HUDEP-2 (cell line): Measurements from ENCODE around the gene MGAT4B.

Source experiments
- DNase-seq, 76 experiments: peaks; one replicate each; lab custom pipeline; 2025; ENCODE audit not compliant: unreplicated experiment in 76 of 76; lab: John Stamatoyannopoulos, UW

The MGAT4B gene

DNA sequence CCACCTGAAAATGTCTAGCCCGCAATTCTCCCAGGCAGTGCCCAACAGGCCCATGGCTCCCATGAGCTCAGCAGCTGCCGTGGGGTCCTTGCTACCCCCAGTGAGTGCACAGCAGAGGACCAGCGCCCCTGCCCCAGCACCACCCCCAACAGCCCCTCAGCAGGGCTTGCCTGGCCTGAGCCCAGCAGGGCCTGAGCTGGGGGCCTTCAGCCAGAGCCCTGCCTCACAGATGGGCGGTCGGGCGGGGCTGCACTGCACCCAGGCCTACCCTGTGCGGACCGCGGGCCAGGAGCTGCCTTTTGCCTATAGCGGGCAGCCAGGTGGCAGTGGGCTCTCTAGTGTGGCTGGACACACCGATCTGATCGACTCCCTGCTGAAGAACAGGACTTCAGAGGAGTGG, 32.2 kb downstream of the MGAT4B start:
- DNase-seq: no peak

DNA sequence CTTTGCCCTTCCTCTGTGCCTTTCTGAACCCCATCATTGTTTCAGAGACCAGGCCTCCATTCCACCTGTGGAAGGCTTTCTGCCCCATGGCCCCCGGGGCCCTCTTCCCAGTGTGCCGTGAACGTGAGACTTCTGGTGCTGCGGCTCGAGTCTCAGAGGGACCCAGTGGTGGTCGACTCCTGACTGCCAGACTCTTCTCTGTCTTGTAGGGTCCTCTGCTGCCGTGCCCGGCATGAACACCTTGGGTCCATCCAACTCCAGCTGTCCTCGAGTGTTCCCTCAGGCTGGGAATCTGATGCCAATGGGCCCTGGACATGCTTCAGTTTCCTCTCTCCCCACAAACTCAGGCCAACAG, 33.0 kb downstream of the MGAT4B start:
- DNase-seq: no peak

DNA sequence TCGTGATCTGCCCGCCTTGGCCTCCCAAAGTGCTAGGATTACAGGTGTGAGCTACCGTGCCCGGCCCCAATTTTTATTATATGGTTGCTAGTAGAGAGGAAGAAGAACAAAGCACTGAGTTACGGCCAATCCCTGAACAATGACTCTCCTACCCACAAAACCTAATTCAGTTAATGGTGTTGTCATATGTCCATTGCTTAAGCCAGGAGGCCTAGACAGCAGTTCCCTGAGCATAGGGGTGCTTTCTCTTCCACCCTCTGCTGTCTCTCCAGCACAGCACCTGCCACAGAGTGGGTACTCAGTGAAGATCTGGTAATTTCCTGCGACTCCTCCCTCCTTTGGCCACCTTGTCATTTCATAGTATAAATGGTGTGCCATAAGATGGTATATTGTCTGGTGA, 34.3 kb downstream of the MGAT4B start:
- no peak for DNase-seq

- DNase-seq: no peak
Observed at GRCh38 chr5:179771311-179771895, 35.3 kb downstream of the MGAT4B start.

DNA sequence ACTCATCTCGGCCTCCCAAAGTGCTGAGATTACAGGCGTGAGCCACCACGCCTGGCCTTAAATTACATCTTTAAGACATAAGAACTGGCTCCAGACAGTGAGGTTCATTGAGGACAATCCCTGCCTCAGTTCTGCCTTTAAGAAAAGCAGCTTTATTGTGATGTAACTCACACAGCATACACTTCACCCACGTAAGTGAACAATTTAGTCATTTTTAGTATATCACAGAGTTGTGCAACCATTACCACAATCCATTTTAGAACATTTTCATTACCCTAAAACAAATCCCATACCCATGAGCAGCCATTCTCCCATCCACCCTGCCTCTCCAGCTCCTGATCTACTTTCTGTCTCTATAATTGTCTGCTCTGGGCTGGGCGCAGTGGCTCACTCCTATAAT, 36.9 kb downstream of the MGAT4B start:
- DNase-seq: no peak

- no peak for DNase-seq
Observed at GRCh38 chr5:179769271-179769670, 37.4 kb downstream of the MGAT4B start.

GRCh38 chr5:179768326-179769085, 38.2 kb downstream of the MGAT4B start:
- DNase-seq: no peak

GRCh38 chr5:179767496-179768100, 39.1 kb downstream of the MGAT4B start:
- no peak for DNase-seq

GRCh38 chr5:179766726-179767455, 39.8 kb downstream of the MGAT4B start:
- DNase-seq: no peak

DNA sequence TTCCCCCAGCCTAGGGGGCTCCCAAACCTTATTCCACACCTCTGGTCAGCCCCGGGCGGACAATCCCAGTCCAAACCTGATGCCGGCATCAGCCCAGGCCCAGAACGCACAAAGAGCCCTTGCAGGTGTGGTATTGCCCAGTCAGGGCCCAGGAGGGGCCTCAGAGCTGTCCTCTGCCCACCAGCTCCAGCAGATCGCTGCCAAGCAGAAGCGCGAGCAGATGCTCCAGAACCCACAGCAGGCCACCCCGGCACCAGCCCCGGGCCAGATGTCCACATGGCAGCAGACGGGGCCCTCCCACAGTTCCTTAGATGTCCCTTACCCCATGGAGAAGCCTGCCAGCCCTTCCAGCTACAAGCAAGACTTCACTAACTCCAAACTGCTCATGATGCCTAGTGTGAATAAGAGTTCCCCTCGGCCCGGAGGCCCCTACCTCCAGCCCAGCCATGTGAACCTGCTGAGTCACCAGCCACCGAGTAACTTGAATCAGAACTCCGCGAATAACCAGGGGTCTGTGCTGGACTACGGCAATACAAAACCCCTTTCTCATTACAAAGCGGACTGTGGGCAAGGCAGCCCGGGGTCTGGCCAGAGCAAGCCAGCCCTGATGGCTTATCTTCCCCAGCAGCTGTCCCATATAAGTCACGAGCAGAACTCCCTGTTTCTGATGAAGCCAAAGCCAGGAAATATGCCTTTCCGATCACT, 40.5 kb downstream of the MGAT4B start:
- DNase-seq: peak in 10 of 76 experiments; percentile 5 to 27 (median 10)

- peak in 6 of 76 experiments; percentile 8 to 21 (median 13) for DNase-seq
Observed at GRCh38 chr5:179765400-179765799, 41.3 kb downstream of the MGAT4B start.

DNA sequence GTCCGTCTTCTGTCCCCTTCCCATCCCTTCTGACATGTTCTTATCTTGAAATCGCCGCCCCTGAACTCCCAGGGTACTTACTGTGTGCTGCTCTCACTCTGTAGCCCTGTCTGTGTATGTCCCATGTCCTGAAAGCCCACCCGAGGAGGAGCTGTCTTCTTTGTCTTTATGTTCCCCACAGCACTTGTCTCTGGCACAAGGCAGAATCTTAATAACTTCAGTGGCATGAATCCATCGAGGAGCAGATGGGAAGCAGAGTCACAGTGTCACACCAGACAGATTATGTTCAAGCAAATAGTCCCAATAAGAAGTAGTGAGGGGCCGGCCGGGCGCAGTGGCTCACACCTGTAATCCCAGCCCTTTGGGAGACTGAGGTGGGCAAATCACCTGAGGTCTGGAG, 42.6 kb downstream of the MGAT4B start:
- no peak for DNase-seq

- peak in 50 of 76 experiments; percentile 2 to 64 (median 32) for DNase-seq
Observed at GRCh38 chr5:179763215-179763945, 43.3 kb downstream of the MGAT4B start.

DNA sequence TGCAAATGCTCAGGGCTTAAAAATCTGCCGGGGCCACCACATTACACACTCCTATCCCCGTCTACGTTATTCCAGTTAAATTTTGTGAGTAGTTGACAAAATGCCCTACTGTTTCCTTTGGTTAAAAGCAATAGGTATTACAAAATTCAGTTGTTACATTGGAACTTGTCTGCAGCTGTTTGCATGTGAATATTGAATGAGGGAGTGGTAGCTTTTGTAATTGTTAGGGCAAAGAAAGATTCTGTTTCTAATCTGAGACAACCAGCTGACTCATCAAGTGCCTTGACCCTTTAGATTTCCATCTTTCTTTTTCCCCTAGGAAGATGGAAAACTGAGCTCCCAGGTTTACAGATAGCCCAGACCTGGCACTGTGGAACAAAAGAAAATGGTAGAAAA, 43.9 kb downstream of the MGAT4B start:
- peak in 1 of 76 experiments; percentile 32 for DNase-seq

- peak in 11 of 76 experiments; percentile 6 to 32 (median 21) for DNase-seq
Observed at GRCh38 chr5:179762079-179762780, 44.4 kb downstream of the MGAT4B start.

DNA sequence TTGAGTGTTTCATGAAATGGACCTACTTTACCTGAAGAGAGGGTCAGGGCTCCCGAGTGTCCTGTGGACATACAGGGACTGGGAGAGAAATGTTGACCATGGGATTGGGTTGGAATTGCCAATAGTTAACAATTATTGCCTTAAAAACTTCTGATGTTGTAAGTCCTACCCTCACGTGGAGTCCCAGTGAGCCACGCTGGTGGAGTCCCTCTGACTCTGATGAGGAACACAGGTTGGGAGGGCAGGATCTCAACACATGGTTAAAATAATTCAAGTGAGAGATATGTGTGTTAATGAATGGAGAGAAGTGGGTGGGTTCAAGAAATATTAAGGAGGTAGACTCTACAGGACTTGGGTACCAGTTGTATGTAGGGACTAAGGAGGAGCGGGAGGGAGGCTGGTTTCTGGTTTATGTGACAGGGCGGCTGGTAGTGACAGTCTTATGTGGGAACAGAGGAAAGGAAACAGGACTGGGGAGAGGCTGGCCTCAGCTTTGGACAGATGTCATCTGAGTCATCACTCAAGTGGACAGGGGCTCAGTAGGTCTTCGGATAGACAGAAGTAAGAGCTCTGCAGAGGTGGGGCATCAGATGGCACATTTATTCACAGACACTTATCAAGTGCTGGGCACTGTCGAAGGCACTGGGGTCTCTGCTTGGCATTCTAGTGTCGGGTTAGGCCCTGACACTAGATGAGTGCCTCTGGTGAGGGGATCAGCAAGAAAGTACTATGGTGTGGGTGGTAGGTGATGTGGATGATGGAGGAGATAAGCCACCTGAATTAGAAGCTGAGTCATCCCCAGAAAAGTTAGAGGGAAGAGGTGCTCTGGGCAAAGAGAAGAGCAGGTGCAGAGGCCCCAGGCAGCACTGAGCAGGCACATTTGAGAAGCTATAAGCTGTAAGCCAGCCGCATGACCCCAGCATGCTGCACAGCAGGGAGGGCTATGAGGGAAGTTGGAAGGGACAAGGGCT, 46.8 kb downstream of the MGAT4B start:
- DNase-seq: no peak

- DNase-seq: no peak
Observed at GRCh38 chr5:179758955-179759354, 47.7 kb downstream of the MGAT4B start.

DNA sequence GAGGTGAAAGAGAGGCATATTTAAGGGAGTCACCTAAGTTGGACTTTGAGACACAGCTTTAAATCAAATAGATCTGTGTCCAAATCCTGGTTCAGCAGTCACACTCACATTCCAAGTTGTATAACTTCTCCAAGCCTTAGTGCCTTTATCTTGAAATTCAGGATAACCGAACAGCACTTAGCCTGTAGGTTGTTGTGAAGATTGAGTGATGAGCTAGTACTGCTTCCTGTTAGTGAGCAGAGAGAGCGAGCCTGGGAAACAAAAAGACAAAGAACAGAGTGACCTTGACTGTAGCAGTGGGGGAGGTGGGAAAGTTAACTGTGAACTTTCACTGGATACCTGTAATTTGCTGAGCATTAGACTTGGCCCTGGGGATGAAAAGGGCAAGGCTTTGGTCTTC, 51.6 kb downstream of the MGAT4B start:
- no peak for DNase-seq
